HUDEP-2 (cell line): ENCODE measurements around the gene CEP63.

Source experiments
- DNase-seq, 76 experiments: peaks; one replicate each; lab custom pipeline; 2025; ENCODE audit not compliant: unreplicated experiment in 76 of 76; lab: John Stamatoyannopoulos, UW

CEP63 gene

GRCh38 chr3:134622806-134623365 lies 137.0 kb downstream of the CEP63 start:
- DNase-seq: no peak

- DNase-seq: no peak
Observed at GRCh38 chr3:134623615-134624245, 137.9 kb downstream of the CEP63 start.
